SK-N-SH (cell line): Measurements from ENCODE around the gene KRT80.

Experiments
- CHD2 ChIP-seq: fragments of 150-350 bp; IDR thresholded peaks from 2 replicates; pipeline ENCODE4 v1.6.1; 2018; ENCODE audit warnings: low read length; ENCODE audit not compliant: partially characterized antibody
- EP300 ChIP-seq, 2 experiments: IDR thresholded peaks; 2 replicates each; pipeline versions ENCODE4 v1.4.0 to v1.6.1; 2012; ENCODE audit warnings: borderline replicate concordance in 1 of 2, low read depth in 1 of 2, low read length in 1 of 2
- JUND ChIP-seq: IDR thresholded peaks from 2 replicates; pipeline ENCODE4 v1.4.0; 2012
- MAX ChIP-seq: IDR thresholded peaks from 2 replicates; pipeline ENCODE4 v1.4.0; 2012; ENCODE audit warnings: low read depth
- POLR2AphosphoS5 ChIP-seq: IDR thresholded peaks from 2 replicates; pipeline ENCODE4 v1.6.1; 2012; ENCODE audit warnings: low read depth, low read length
- RAD21 ChIP-seq: IDR thresholded peaks from 2 replicates; pipeline ENCODE4 v1.6.1; 2012; ENCODE audit warnings: mild to moderate bottlenecking, low read length
- RXRA ChIP-seq: IDR thresholded peaks from 2 replicates; pipeline ENCODE4 v1.4.0; 2012; ENCODE audit warnings: low read depth, mild to moderate bottlenecking, borderline replicate concordance
- SMC3 ChIP-seq: IDR thresholded peaks from 2 replicates; pipeline ENCODE4 v1.6.1; 2012; ENCODE audit warnings: low read depth, low read length, improper control_type of control experiment
- TEAD4 ChIP-seq: IDR thresholded peaks from 2 replicates; pipeline ENCODE4 v1.4.0; 2012; ENCODE audit warnings: mild to moderate bottlenecking, borderline replicate concordance; ENCODE audit not compliant: insufficient read depth
- YY1 ChIP-seq: IDR thresholded peaks from 2 replicates; pipeline ENCODE4 v1.4.0; 2012; ENCODE audit warnings: low read depth, mild to moderate bottlenecking
- TF ChIP-seq, protein P1 (sequence below): fragments of 200-600 bp; sonication (generic); IDR thresholded peaks from 2 replicates; pipeline ENCODE4 v1.6.1; 2017; ENCODE audit warnings: antibody characterized with exemption, mild to moderate bottlenecking, moderate library complexity
- TF ChIP-seq, protein P2 (sequence below): fragments of 150-350 bp; IDR thresholded peaks from 2 replicates; pipeline ENCODE4 v1.6.1; 2017; ENCODE audit warnings: antibody characterized with exemption, low read length, low read depth, borderline replicate concordance
- TF ChIP-seq, protein P3 (sequence below): IDR thresholded peaks from 2 replicates; pipeline ENCODE4 v1.6.1; 2012; ENCODE audit warnings: mild to moderate bottlenecking, low read depth, low read length, moderate library complexity

GRCh38 chr12:52149651-52150241, 42.1 kb downstream of the KRT80 start:
- TF ChIP-seq TEAD4, result no peak
- no peak for TF ChIP-seq RAD21
- TF ChIP-seq, protein P1, sequence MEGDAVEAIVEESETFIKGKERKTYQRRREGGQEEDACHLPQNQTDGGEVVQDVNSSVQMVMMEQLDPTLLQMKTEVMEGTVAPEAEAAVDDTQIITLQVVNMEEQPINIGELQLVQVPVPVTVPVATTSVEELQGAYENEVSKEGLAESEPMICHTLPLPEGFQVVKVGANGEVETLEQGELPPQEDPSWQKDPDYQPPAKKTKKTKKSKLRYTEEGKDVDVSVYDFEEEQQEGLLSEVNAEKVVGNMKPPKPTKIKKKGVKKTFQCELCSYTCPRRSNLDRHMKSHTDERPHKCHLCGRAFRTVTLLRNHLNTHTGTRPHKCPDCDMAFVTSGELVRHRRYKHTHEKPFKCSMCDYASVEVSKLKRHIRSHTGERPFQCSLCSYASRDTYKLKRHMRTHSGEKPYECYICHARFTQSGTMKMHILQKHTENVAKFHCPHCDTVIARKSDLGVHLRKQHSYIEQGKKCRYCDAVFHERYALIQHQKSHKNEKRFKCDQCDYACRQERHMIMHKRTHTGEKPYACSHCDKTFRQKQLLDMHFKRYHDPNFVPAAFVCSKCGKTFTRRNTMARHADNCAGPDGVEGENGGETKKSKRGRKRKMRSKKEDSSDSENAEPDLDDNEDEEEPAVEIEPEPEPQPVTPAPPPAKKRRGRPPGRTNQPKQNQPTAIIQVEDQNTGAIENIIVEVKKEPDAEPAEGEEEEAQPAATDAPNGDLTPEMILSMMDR, result no peak
- TF ChIP-seq POLR2AphosphoS5, result no peak
- TF ChIP-seq YY1, result no peak
- TF ChIP-seq EP300 (IDR thresholded peaks at IDR 0.05; ENCODE audit: borderline replicate concordance in 1 of 2, low read depth in 1 of 2, low read length in 1 of 2), result no peak
- TF ChIP-seq RXRA, result no peak
- TF ChIP-seq, protein P2, sequence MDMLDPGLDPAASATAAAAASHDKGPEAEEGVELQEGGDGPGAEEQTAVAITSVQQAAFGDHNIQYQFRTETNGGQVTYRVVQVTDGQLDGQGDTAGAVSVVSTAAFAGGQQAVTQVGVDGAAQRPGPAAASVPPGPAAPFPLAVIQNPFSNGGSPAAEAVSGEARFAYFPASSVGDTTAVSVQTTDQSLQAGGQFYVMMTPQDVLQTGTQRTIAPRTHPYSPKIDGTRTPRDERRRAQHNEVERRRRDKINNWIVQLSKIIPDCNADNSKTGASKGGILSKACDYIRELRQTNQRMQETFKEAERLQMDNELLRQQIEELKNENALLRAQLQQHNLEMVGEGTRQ, result no peak
- TF ChIP-seq, protein P3, sequence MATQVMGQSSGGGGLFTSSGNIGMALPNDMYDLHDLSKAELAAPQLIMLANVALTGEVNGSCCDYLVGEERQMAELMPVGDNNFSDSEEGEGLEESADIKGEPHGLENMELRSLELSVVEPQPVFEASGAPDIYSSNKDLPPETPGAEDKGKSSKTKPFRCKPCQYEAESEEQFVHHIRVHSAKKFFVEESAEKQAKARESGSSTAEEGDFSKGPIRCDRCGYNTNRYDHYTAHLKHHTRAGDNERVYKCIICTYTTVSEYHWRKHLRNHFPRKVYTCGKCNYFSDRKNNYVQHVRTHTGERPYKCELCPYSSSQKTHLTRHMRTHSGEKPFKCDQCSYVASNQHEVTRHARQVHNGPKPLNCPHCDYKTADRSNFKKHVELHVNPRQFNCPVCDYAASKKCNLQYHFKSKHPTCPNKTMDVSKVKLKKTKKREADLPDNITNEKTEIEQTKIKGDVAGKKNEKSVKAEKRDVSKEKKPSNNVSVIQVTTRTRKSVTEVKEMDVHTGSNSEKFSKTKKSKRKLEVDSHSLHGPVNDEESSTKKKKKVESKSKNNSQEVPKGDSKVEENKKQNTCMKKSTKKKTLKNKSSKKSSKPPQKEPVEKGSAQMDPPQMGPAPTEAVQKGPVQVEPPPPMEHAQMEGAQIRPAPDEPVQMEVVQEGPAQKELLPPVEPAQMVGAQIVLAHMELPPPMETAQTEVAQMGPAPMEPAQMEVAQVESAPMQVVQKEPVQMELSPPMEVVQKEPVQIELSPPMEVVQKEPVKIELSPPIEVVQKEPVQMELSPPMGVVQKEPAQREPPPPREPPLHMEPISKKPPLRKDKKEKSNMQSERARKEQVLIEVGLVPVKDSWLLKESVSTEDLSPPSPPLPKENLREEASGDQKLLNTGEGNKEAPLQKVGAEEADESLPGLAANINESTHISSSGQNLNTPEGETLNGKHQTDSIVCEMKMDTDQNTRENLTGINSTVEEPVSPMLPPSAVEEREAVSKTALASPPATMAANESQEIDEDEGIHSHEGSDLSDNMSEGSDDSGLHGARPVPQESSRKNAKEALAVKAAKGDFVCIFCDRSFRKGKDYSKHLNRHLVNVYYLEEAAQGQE, result no peak
- no peak for TF ChIP-seq JUND
- no peak for TF ChIP-seq SMC3
- TF ChIP-seq MAX, result no peak
- TF ChIP-seq CHD2, result no peak
